Suppressor macrophage treated with lipopolysaccharide for 4 hours (primary cell): ENCODE results near the gene CDH13.
"Not testable (repeated sequence)": the region's sequence is repeated elsewhere in the genome, so short reads cannot be mapped to it uniquely, and the experiment has no call there.

Experiments used
- DNase-seq: peaks from one replicate; pipeline ENCODE4 v3.0.0-alpha.2; 2020

Gene CDH13

GRCh38 chr16:82899731-82900450 lies 273.1 kb downstream of the CDH13 start:
- DNase-seq: no peak

GRCh38 chr16:82900559-82900958 lies 273.8 kb downstream of the CDH13 start:
- no peak for DNase-seq

DNA sequence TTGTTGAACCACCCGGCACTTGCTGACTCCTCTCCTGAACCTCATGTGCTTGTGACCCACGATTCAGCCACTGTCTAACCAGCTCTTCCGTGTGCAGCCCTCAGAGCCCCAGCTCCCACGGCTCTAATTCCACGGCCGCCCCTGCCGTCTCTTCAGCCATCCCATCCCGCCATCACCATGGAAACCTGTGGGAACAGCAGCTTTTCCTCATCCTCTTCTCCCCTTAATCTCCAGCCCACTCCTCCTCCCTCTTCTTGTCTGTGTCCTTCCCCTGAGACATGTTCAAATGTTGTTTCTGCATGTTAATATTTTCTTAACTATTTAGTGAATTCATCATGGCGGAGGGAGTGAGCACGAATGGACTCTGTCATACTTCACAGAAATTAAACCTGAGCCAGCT lies 285.2 kb downstream of the CDH13 start:
- no peak for DNase-seq

DNA sequence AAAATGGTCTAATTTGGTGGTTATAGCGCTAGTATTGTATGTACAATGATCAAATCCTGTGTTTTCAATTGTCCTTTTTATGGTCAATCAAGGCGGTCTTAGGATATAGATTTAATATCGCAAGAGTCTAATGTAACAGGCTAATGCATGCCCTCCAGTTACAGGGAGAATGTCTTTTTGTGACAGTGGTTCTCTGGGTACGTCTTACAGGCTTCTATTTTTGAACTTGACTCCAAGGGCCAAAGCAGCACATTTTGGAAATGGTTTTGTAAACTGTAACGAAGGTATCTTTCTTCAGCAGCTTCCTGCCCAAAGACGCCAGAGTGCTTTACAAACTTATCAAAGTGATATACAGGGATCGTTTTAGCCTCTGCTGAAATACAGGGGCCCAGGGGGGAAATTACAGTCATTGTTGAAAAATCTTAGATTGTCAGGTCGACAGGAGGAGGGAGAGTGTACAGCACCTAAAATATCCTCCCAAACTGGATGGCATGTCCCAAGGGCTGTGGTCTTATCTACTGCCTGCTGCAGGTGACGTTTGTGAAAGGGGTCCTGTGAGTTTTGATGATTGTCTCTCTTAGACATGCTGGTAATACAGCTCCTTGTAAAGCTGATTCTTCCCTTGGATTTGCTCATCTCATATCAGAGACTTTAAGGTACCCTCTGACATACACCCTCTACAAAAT lies 288.5 kb downstream of the CDH13 start:
- no peak for DNase-seq

DNA sequence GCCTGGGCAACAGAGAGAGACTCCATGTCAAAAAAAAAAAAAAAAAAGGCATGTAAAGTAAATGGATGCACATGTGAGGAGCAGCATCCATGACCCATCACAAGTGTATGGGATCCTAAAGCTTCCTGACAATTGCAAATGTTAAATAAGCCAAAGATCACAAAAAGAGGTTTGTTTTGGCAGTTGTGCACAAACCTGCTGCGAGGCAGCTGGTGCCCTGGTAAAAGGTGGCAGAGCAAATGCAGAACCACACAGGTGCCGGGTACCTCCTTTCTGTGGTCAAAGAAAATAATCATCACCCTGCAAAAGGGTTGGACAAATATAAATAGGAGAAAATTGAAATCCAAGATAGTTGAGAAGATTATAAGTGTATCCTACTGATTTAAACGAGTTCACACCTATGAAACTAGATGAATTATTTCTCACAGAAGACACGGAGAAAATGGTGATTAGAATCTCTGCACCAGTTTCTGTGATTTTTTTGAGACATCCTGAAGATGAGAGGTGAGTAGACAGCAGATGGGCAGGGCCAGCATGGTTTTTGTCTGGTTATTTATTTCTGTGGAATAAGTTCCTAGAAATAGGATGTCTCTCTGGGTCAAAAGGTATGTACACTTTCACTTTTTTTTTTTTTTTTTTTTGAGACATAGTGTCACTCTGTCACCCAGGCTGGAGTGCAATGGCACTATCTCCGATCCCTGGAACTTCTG lies 291.3 kb downstream of the CDH13 start:
- no peak for DNase-seq

DNA sequence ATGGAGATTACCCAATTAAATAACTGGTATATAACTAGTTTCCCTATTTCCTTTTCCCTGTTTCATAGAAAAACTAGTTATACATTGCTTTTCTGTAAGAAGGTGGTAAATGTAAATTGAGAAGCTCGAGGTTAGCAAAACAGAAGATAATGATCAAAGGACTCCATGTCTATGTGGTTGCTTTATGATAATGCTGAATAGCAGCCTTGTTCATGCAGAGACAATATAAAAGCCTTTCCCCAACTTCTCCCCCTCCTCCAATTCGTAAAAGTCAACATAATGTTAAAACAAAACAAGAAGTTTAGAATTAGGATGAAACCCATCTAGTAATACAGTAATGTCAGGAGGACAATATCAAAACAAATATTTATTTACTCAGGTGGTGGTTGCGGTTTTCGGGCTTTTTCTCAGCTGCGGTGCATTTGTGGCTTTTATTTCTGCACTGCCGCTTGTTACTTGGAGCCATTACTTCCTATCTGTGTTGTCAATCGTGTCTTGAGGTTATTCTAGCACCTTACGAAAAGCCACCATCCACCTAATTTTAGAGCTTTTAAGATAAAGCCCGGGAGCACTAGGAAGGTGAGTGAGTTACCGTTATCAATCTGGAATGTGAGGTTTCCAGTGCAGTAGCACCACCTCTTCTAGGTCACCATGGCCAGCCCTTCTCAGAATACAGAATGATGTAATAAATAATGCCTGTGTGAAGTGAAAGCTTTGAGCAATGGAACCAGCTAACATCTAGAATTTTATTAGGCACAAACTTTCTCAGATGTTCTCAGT lies 297.5 kb downstream of the CDH13 start:
- DNase-seq: no peak

DNA sequence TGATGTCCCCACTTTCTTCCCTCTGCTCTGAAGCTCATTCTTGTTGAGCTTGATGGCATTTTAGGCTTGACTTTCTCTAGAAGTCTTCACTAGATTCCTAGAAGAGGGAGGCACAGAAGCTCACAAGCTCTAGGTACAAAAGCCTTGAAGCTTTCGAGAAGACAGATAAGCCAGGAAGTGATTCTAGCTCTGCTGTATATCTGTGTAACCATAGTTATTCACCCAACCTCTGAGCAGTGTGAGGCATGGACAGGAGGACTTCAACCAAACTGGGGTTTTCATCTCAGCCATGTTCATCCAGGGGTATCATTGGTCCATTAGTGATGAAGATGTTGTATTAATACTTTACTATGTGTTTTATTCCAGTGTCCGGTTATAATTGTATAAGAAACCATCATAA lies 299.7 kb downstream of the CDH13 start:
- no peak for DNase-seq

DNA sequence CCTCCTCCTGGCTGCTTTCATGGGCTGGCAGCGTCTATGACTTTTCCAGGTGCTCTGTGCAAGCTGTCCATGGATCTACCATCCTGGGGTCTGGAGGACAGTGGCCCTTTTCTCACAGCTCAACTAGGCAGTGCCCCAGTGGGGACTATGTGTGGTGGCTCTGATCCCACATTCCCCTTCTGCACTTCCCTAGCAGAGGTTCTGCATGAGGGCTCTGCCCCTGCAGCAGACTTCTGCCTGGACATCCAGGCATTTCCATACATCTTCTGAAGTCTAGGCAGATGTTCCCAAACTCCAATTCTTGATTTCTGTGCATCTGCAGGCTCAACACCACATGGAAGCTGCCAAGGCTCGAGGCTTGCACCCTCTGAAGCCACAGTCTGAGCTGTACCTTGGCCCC lies 307.2 kb downstream of the CDH13 start:
- DNase-seq: not testable (repeated sequence)

DNA sequence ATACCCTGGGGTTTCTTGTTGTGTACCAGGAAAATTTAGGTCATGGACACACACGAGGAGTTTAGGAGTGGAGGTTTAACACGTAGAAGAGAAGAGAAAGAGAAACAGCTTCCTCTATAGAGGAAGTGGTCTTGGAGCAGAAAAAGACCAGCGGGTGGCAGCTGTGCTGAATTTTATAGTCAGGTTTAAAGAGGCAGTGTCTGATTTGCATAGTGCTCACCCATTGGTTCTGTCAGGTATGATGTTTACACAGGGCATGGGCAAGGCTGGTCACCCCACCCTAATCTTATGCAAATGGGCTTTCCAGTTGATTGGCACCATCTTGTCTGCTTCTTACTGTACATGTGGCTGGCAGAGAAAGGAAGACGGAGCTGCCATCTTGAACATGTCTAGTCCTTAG lies 309.0 kb downstream of the CDH13 start:
- DNase-seq: no peak

DNA sequence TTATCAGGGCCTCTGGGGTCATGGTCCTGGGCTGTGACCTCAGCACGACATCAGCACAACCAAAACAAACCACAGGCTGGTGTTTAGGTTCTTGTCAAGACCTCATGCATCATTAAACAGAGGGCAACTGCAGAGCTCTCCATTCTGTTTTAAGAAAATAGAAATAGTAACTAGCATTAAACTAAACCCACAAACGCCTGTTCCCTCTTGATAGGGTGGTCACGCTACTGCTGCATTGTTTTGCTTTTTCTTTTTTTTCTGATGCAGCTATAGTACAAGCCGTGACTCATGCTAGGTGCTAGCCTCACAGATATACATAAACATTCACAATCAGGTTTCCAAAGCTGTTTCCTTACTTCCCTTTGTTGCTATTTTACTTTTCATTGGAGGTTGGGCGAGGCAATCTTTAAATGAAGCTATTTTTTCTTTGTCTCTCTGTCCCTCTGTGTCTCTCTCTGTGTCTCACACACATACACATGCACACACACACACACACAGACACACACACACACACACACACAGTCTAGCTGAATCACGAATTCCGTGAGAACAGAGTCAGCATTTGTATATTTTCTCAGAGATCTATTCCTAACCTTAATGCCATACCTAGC lies 310.3 kb downstream of the CDH13 start:
- no peak for DNase-seq

- DNase-seq: no peak
Measured at GRCh38 chr16:82937926-82938520, 311.3 kb downstream of the CDH13 start.

DNA sequence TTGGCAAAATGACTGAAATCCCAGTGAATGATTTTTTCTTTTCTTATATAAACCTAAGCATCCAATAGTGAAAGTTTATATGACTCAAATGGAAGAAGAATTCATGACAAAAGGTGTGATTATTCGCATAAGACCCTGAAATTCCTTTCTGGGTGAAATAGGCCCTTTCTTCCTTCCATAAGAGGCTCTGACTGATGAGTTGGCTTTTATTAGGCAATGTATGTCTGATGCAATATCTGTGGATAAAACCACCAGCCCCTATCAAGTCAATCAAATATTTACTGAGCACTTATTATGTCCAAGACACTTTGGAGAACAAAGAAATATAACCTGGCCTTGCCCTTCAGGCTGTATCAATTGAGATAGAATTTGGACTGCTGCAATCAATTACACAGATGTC lies 316.6 kb downstream of the CDH13 start:
- no peak for DNase-seq

DNA sequence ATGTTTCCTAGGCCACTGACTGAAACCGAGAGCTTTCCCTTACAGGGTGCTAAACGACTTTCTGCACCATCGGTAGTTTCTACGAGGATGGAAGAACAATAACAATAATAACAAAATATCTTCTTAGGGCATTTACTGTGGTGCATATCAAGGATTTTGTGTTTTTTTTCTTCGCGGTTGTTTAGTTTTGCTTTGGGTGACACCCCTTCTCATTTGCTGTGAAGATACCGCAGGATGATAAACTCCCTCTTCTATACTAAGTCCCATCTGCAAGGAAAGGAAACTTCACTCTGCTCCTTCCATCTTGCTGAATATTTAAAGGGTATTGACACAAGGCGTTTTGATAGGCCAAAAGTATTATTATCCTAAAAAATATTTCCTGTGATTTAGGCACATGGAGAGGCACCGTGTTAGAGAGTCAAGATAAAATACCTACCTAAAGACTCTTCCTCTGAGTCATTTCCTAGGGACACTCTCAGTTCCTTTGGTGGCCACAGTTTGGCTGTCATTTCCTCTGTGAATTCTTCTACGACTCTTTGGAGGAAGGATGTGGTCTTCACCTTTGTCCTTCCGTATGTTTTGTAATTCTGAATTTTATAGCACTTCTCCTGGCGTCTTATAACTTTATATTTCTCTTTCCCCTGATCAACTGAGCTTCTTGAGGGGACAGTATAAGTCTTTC lies 318.8 kb downstream of the CDH13 start:
- DNase-seq: no peak

DNA sequence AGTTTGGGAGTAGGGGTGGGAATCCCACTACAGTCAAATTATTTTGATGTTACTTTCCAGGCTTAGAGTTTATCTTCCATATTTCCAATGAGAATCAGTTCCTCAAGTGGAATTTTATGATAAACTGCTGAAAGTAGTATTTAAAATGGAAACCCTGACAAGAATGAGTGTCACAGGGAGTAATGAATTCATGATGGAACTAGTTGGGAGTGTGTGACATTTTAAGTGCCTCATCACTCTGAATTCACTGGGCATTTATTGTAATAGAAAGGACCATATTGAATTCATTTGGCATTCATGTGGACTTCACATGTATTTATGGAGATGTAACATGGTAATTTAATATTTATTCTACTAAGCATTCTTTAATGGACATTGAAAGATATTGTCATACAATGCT lies 320.9 kb downstream of the CDH13 start:
- DNase-seq: no peak

DNA sequence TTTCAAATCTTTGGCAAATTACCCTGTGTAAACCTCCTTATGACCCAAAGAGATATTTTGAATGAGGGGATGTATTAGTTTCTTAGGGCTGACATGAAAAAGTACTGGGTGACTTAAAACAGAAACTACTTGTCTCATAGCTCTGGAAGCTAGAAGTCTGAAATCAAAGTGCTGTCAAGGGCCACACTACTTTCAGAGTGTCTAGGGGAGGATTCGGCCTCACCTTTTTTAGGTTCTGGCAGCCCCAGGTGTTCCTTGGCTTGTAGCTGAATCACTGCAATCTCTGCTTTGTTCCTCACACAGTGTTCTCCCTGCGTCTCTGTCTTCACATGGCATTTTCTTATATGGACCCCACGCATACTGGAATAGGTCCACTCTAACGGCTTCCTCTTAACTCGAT lies 322.2 kb downstream of the CDH13 start:
- DNase-seq: no peak

DNA sequence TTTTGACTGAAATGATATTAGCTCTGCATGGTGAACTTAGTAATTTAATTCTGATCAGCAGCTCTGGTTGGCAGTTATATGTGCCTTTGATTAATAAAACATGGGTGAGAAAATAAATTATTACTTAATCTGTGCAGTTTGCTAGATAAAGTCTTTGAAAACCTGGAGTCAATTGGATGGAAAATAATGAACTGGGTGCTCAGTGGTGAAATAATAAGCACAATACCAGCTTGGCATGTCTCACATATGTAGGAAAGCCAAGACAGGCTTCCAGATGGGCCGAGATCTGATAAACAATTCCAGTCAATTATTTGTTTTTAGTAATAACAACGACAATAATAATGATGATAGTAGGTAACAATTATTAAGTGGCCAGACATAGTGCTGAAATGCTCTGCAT lies 326.7 kb downstream of the CDH13 start:
- no peak for DNase-seq

- no peak for DNase-seq
Measured at GRCh38 chr16:82954224-82954929, 327.6 kb downstream of the CDH13 start.

GRCh38 chr16:82955741-82956348 lies 329.1 kb downstream of the CDH13 start:
- DNase-seq: no peak

DNA sequence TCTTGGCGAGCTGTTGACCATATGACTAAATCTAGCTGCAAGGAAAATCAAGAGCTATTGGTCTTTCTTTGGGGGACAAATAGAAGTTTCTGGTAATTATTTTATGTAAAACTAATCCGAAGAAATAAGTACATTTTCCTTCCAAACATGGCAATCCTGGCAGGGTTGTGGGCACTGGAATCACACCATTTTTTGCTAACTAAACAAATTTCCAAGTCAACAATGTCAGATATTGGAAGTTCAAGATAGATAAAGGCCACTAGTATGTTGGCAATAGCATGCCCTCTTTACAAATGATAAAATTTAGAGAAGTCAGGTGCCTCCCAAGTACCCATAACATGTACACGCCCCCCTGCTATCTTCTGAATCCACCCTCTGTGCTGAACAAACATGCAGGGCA lies 330.4 kb downstream of the CDH13 start:
- DNase-seq: no peak

- no peak for DNase-seq
Measured at GRCh38 chr16:82960918-82961317, 334.1 kb downstream of the CDH13 start.

- no peak for DNase-seq
Measured at GRCh38 chr16:82963653-82964052, 336.9 kb downstream of the CDH13 start.
